Stomach (tissue), 9 donors: ENCODE data around the gene THSD4. TPM values are rescaled to one million over a fixed set of nuclear protein-coding genes. Genes with fewer than 3 reads are reported as not detected.

Source experiments
- DNase-seq, 2 donors: peaks; one replicate each; pipeline versions ENCODE4 v3.0.0 to v3.0.0-alpha.2; 2013 to 2019
- H3K27ac ChIP-seq, 5 donors: fragments of 200-600 bp in 4 of 5; sonication (generic) in 4 of 5; one replicate each; pipeline ENCODE4 v1.5.1; 2013 to 2019; ENCODE audit warnings: mild to moderate bottlenecking in 1 of 5, moderate library complexity in 1 of 5
- H3K27me3 ChIP-seq, 3 donors: fragments of 200-600 bp; sonication (generic); one replicate each; pipeline ENCODE4 v1.5.1; 2017 to 2019; ENCODE audit warnings: mixed run types in 1 of 3
- H3K36me3 ChIP-seq, 4 donors: fragments of 200-600 bp; sonication (generic); 1 replicate in 3 of 4; 2 replicates in 1 of 4; pipeline ENCODE4 v1.5.1; 2016 to 2019
- H3K4me1 ChIP-seq, 4 donors: fragments of 200-600 bp; sonication (generic); one replicate each; pipeline ENCODE4 v1.5.1; 2016 to 2019
- H3K4me3 ChIP-seq, 4 donors: fragments of 200-600 bp; sonication (generic) in 3 of 4; one replicate each; pipeline ENCODE4 v1.5.1; 2016 to 2019; ENCODE audit warnings: mild to moderate bottlenecking in 1 of 4
- H3K9me3 ChIP-seq, 4 donors: fragments of 200-600 bp; sonication (generic); one replicate each; pipeline ENCODE4 v1.5.1; 2016 to 2019
- EP300 ChIP-seq: sonication (generic); formaldehyde crosslinking; IDR thresholded peaks from one replicate; pipeline ENCODE4 v1.6.1; 2017; ENCODE audit warnings: antibody characterized with exemption
- POLR2A ChIP-seq, 4 donors: fragments of 450-650 bp; IDR thresholded peaks; one replicate each; pipeline ENCODE4 v1.6.1; 2016; ENCODE audit warnings: antibody characterized with exemption in 4 of 4, control low read depth in 2 of 4, mild to moderate bottlenecking in 1 of 4, moderate library complexity in 1 of 4
- POLR2AphosphoS5 ChIP-seq, 3 donors: sonication (generic); formaldehyde crosslinking; IDR thresholded peaks; one replicate each; pipeline ENCODE4 v1.6.1; 2016; ENCODE audit warnings: antibody characterized with exemption in 3 of 3
- WGBS, 5 donors: extraction: QIAGEN DNeasy Blood & Tissue Kit in 3 of 5; methylation state at CpG; one replicate each; pipeline versions ENCODE4 v1.1.5 to v1.1.7; 2013 to 2018; 5-methylcytosine and 5-hydroxymethylcytosine counted together
- intact Hi-C: fragments of 100-400 bp; cut with DNase I; formaldehyde crosslinking; loops from one replicate; pipeline ENCODE4 v1.15.1; 2023; ENCODE audit warnings: low total_unique reads
- polyA plus RNA-seq, 3 donors: library from polyadenylated mRNA; stranded (reverse); fragments of 200-250 nt; gene quantifications; one replicate each; pipeline ENCODE4 v1.2.3, GENCODE V29; 2013
- total RNA-seq, 5 donors: library from RNA; depleted of rRNA; stranded (reverse); fragments of >200 nt; gene quantifications; one replicate each; pipeline versions ENCODE4 v1.1.0 to v1.2.3, GENCODE V29; 2014 to 2016
- TF ChIP-seq, protein P1 (sequence below), 7 experiments: fragments of 450-650 bp in 4 of 7; fragments of 200-600 bp in 3 of 7; sonication (generic) in 3 of 7; IDR thresholded peaks; one replicate each; pipeline ENCODE4 v1.5.1; 2016 to 2019; ENCODE audit warnings: antibody characterized with exemption in 7 of 7, control low read depth in 2 of 7, mild to moderate bottlenecking in 1 of 7
- donor health status: healthy with polysubstance abuse.
- donor health status: Bipolar disorder and iron deficiency.
- donor health status: healthy.

The THSD4 gene
- total and polyA plus RNA-seq, 8 donors: 1.8 to 79.4 (median 22.0) TPM

DNA sequence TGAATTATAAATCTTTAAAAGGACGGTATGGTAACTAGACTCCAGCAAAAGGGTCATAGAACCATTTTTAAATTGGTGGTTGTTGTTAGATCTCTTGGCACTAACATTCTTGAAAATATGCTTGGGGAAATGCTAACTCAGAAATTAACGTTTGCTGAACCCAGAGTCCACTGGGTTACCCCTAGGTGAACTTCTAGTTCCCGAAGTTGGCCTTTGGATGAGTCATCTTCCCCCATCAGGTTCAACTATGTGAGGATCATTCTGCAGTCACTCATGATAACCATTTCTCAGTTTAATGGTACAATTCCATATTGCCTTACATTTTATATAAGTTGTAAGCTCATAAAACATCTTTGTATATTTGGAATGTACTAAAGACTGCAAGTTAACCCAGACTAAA, 204.7 kb downstream of the THSD4 start:
- WGBS, 5 donors: 82 to 91% (median 87%) methylated on average over 3 of the region's 3 CpGs
- no peak for DNase-seq
- Histone ChIP-seq H3K36me3 (no peaks in the 10 kb centered on the region), H3K9me3 (no peaks in the 10 kb centered on the region), H3K27me3 (no peaks in the 10 kb centered on the region), H3K4me3 (no peak overlapping the region), H3K4me1 (no peaks in the 10 kb centered on the region), H3K27ac (no peak overlapping the region)
- TF ChIP-seq POLR2AphosphoS5 (IDR thresholded peaks at IDR 0.05): no peak
- TF ChIP-seq, protein P1, sequence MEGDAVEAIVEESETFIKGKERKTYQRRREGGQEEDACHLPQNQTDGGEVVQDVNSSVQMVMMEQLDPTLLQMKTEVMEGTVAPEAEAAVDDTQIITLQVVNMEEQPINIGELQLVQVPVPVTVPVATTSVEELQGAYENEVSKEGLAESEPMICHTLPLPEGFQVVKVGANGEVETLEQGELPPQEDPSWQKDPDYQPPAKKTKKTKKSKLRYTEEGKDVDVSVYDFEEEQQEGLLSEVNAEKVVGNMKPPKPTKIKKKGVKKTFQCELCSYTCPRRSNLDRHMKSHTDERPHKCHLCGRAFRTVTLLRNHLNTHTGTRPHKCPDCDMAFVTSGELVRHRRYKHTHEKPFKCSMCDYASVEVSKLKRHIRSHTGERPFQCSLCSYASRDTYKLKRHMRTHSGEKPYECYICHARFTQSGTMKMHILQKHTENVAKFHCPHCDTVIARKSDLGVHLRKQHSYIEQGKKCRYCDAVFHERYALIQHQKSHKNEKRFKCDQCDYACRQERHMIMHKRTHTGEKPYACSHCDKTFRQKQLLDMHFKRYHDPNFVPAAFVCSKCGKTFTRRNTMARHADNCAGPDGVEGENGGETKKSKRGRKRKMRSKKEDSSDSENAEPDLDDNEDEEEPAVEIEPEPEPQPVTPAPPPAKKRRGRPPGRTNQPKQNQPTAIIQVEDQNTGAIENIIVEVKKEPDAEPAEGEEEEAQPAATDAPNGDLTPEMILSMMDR (IDR thresholded peaks at IDR 0.05): no peak
- no peak for TF ChIP-seq POLR2A (IDR thresholded peaks at IDR 0.05)
- TF ChIP-seq EP300: no peak
- intact Hi-C loops: loop anchor here (10.0 kb wide), 1 partner anchor 55 kb away; no protein-coding TSS in a partner anchor

DNA sequence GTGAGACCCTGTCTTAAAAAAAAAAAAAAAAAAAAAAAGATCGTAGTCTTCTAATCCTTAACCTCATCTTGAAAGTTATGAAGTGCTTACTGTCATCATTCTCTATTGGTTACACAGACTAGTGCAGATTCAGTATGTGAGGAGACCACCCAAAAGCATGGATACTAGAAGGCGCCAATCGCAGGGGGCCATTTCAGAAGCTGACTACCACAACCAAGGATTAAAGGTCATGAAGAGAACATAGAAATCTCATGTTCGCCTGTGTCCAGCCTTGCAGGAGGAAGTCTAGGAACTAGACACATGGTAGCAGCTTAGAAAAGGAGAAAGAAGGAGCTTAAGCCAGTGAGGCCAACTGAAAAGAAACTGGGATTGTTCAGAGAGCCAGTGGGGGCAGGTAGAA, 207.8 kb downstream of the THSD4 start:
- intact Hi-C loops: no loop called here
- no peaks in the 10 kb centered on the region for H3K27me3 ChIP-seq
- H3K36me3 ChIP-seq: no peaks in the 10 kb centered on the region
- no peak overlapping the region for H3K4me3 ChIP-seq
- no peaks in the 10 kb centered on the region for H3K9me3 ChIP-seq
- no peak overlapping the region for H3K27ac ChIP-seq
- TF ChIP-seq POLR2A (IDR thresholded peaks at IDR 0.05): no peak
- TF ChIP-seq, protein P1 (IDR thresholded peaks at IDR 0.05): no peak
- no peak for TF ChIP-seq EP300
- no peak for TF ChIP-seq POLR2AphosphoS5 (IDR thresholded peaks at IDR 0.05)
- whole genome bisulfite sequencing, 5 donors: 83 to 92% (median 91%) methylated on average over 4 of the region's 4 CpGs
- DNase-seq: no peak
- H3K4me1 ChIP-seq: peaks cover 0 to 11% (median 8%) of the 10 kb centered on the region in 4 donors

DNA sequence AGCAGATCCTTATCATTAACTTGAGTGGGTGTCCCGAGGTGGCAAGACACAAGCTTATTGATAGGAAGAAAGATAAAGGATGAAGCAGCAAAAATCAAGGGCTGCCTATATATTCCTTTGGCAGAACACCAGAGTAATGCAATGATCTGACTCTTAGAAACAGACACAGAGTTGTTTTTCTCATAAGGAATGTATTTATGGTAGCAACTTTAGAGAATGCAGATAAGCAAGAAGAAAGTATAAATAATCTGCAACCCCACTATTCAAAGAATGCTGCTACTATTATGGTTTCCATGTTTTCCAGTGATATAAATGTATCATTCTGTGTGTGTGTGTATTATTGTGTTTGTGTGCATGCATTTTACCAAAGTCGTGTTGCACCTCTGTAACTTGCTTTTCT, 208.3 kb downstream of the THSD4 start:
- no peaks in the 10 kb centered on the region for H3K27me3 ChIP-seq
- H3K4me3 ChIP-seq: no peak overlapping the region
- TF ChIP-seq, protein P1 (IDR thresholded peaks at IDR 0.05): no peak
- TF ChIP-seq POLR2A (IDR thresholded peaks at IDR 0.05): no peak
- TF ChIP-seq EP300: no peak
- no peak for TF ChIP-seq POLR2AphosphoS5 (IDR thresholded peaks at IDR 0.05)
- no peaks in the 10 kb centered on the region for H3K36me3 ChIP-seq
- H3K4me1 ChIP-seq: peaks cover 0 to 16% (median 10%) of the 10 kb centered on the region in 4 donors
- intact Hi-C loops: no loop called here
- H3K27ac ChIP-seq: no peak overlapping the region
- H3K9me3 ChIP-seq: no peaks in the 10 kb centered on the region
- 54 to 67% (median 67%) methylated on average over 2 of the region's 2 CpGs for WGBS, 5 donors
- no peak for DNase-seq

- intact Hi-C loops: no loop called here
- H3K27ac ChIP-seq: no peak overlapping the region
- DNase-seq: no peak
- H3K4me1 ChIP-seq: peaks cover 0 to 33% (median 13%) of the 10 kb centered on the region in 4 donors
- H3K9me3 ChIP-seq: no peaks in the 10 kb centered on the region
- no peak overlapping the region for H3K4me3 ChIP-seq
- TF ChIP-seq EP300: no peak
- TF ChIP-seq POLR2A (IDR thresholded peaks at IDR 0.05): no peak
- TF ChIP-seq POLR2AphosphoS5 (IDR thresholded peaks at IDR 0.05): no peak
- TF ChIP-seq, protein P1 (IDR thresholded peaks at IDR 0.05): no peak
- H3K36me3 ChIP-seq: no peaks in the 10 kb centered on the region
- 28 to 54% (median 51%) methylated on average over 1 of the region's 1 CpG for WGBS, 5 donors
- no peaks in the 10 kb centered on the region for H3K27me3 ChIP-seq
Measured at GRCh38 chr15:71325481-71325880, 210.2 kb downstream of the THSD4 start.
